ENCODE data around the gene DNAJB8.

The DNAJB8 gene

DNA sequence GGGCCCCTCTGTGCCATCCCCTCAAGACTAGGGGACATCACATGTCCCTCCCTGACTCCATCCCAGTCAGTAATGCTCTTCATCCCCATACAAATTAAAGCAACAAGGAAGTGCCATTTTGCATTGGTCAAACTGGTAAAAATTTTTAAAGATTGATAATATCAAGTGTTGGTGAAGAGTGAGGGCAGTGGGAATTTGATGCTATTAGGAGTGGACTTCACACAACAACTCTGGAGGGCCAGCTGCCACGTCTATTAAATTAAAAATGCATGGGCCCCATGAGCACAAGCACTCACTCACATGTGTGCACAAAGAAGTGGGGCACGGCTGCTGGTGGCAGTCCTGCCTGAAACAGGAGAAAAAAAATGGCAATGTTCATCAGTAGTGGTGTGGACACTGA lies 47.8 kb downstream of the DNAJB8 start:
- TF ChIP-seq, protein P1, sequence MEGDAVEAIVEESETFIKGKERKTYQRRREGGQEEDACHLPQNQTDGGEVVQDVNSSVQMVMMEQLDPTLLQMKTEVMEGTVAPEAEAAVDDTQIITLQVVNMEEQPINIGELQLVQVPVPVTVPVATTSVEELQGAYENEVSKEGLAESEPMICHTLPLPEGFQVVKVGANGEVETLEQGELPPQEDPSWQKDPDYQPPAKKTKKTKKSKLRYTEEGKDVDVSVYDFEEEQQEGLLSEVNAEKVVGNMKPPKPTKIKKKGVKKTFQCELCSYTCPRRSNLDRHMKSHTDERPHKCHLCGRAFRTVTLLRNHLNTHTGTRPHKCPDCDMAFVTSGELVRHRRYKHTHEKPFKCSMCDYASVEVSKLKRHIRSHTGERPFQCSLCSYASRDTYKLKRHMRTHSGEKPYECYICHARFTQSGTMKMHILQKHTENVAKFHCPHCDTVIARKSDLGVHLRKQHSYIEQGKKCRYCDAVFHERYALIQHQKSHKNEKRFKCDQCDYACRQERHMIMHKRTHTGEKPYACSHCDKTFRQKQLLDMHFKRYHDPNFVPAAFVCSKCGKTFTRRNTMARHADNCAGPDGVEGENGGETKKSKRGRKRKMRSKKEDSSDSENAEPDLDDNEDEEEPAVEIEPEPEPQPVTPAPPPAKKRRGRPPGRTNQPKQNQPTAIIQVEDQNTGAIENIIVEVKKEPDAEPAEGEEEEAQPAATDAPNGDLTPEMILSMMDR (IDR thresholded peaks at IDR 0.05; ENCODE audit: low read depth, low read length) = no peak
- no peak for DNase-seq (ENCODE audit: low read depth, low spot score)
- no peak overlapping the region for H3K4me3 ChIP-seq (ENCODE audit: low read depth, low read length)
- in situ Hi-C loops (cut with HindIII; ENCODE audit: low sequenced_read_pairs) = no loop called here

- H3K4me3 ChIP-seq (ENCODE audit: low read depth, low read length) = no peak overlapping the region
- peak; percentile 93 for DNase-seq (ENCODE audit: low read depth, low spot score)
- in situ Hi-C loops (cut with HindIII; ENCODE audit: low sequenced_read_pairs) = no loop called here
- TF ChIP-seq, protein P1 (IDR thresholded peaks at IDR 0.05; ENCODE audit: low read depth, low read length) = no peak
Measured at GRCh38 chr3:128416578-128417211, 50.0 kb downstream of the DNAJB8 start.

DNA sequence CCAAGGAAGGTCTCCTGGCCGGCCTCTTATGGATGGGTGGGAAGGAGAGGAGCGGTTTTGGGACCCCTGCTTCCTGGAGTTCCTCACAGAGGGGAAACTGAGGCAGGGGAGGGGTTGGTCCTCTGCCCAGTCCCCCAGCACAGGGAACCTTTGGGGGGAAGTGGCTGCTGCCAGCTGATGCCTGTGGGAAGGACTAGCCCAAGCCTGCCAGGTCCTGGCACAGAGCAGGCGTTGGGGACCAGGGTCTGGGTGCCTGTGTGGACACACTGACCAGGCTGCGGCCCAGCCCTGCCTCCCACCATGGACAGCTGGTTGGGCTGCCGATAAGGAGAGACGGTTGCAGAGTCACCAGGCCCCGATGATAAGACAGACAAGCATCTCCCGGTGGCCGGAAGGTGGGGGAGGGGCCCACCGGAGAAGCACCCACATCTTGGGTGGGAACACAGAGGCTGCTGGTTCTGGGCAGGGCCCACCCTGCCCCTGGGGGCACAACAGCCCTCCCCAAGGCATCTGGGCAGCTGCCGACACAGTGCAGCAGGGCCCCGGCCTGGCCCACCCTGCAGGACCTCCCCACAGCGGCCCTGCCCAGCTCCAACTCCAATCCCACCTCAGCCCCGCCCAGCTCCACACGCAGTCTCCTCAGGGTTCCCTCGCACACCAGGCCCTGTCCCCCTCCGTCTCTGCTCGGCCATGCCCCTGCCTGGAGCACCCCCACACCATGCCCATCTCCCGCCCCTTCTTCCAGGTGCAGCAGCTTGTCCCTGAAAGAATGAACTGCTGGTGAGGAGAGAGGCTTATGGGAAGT lies 50.7 kb downstream of the DNAJB8 start:
- no peak overlapping the region for H3K4me3 ChIP-seq (ENCODE audit: low read depth, low read length)
- TF ChIP-seq, protein P1 (IDR thresholded peaks at IDR 0.05; ENCODE audit: low read depth, low read length) = no peak
- no peak for DNase-seq (ENCODE audit: low read depth, low spot score)
- in situ Hi-C loops (cut with HindIII; ENCODE audit: low sequenced_read_pairs) = no loop called here

DNA sequence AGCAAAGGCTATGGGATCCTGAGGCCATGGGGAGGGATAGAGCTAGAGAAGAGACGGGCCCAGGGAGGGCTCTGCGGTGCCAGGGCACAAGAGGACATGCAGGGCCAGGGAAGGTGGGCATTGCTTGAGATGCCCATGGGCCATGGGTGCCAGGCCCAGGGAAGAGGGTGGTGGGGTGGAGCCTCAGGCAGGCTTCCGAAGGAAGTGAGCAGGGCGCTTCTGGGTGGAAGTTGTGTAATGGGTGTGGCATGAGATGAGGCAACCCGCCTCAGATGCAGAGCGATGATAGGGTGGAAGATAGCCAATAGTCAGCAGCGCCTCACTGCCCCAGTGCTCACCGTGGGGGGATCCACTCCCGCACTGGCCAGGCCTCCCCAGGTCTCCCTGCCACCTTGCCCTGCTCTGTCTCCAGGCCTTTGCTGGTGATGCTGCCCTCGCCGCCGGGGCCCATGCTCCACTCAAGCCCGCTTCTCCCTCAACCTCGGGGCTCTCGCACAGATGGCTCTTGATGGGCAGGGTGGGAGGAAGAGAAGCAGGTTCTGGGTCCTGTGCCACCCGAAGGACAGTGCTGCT lies 51.4 kb downstream of the DNAJB8 start:
- no peak for DNase-seq (ENCODE audit: low read depth, low spot score)
- TF ChIP-seq, protein P1 (IDR thresholded peaks at IDR 0.05; ENCODE audit: low read depth, low read length) = no peak
- H3K4me3 ChIP-seq (ENCODE audit: low read depth, low read length) = no peak overlapping the region
- in situ Hi-C loops (cut with HindIII; ENCODE audit: low sequenced_read_pairs) = no loop called here

DNA sequence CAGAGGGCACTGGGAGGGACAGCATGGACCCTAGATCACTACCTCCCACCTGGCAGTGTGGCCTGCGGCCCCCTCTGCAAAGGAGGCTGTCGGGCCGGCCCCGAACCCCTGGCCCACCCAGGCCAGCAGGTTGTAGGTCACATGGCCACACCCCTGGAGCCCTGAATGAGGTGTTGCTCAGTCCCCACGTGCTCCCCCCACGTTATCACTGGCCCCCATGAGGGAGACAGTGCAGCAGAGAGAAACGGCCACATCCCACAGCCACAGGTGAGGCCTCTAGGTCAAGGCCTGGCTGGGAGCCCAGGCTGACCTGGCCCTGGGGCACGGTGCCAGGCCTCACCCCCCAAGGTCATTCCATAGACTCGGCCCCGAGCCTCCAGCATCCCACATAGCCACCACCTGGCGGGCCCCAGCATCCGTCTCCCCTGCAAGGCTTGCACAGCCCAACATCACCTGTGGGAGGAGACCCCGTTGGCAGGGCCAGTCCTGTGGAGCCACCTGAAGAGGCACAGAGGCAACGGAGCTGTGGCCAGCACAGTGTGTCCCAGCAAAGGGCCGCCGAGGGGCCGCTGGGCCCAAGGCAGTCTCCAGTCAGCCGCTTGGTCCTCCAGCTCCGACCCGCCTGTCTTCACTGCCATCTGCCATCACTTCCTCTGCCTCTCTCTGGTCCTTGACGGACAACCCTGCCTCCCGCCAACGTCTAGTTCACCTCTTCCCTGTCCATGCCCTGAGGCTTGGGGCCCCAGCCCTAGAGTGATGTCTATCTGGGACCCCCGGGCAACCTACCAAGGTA lies 53.1 kb downstream of the DNAJB8 start:
- in situ Hi-C loops (cut with HindIII; ENCODE audit: low sequenced_read_pairs) = no loop called here
- no peak overlapping the region for H3K4me3 ChIP-seq (ENCODE audit: low read depth, low read length)
- TF ChIP-seq, protein P1 (IDR thresholded peaks at IDR 0.05; ENCODE audit: low read depth, low read length) = no peak
- DNase-seq (ENCODE audit: low read depth, low spot score) = no peak

DNA sequence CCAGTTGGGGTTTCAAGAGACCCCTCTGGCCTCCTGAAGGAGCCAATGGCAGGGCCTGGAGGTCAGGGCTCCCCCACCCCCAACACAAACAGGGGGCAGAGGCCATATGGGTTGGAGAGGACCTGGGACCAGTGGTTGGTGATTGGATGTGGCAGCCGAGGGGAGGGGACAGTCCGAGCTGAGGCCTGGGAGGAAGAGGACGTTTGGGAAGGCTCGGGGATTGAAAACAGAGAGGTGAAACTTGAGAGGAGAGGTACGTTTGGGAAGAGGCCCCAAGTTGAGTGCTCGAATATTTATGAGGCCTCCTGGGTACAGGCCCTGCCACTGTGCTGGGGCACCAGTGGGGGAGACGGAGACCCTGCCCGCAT lies 53.7 kb downstream of the DNAJB8 start:
- TF ChIP-seq, protein P1 (IDR thresholded peaks at IDR 0.05; ENCODE audit: low read depth, low read length) = no peak
- in situ Hi-C loops (cut with HindIII; ENCODE audit: low sequenced_read_pairs) = no loop called here
- DNase-seq (ENCODE audit: low read depth, low spot score) = no peak
- H3K4me3 ChIP-seq (ENCODE audit: low read depth, low read length) = no peak overlapping the region
